K562 (cell line): Measurements from ENCODE around the gene DBP. TPM values are rescaled to one million over a fixed set of nuclear protein-coding genes. Genes with fewer than 3 reads are reported as not detected.

Experiments used
- ATF1 ChIP-seq, 2 experiments: fragments of 450-650 bp in 1 of 2; IDR thresholded peaks; 2 replicates each; pipeline ENCODE4 v1.6.1; 2016; ENCODE audit warnings: missing compliant biosample characterization in 1 of 2, missing genetic modification characterization in 1 of 2
- BRD9 ChIP-seq: fragments of 450-650 bp; IDR thresholded peaks from 2 replicates; pipeline ENCODE4 v1.6.1; 2018; ENCODE audit warnings: low read depth; ENCODE audit not compliant: partially characterized antibody
- EP400 ChIP-seq: fragments of 450-650 bp; IDR thresholded peaks from 2 replicates; pipeline ENCODE4 v1.6.1; 2017; ENCODE audit warnings: antibody characterized with exemption, mild to moderate bottlenecking, moderate library complexity
- MNT ChIP-seq, 2 experiments: fragments of 450-650 bp; conservative IDR thresholded peaks; 2 replicates each; pipeline ENCODE4 v1.6.1; 2017; ENCODE audit warnings: mild to moderate bottlenecking in 2 of 2, moderate library complexity in 2 of 2
- NFE2L1 ChIP-seq: fragments of 450-650 bp; IDR thresholded peaks from 2 replicates; pipeline ENCODE4 v1.6.1; 2016; ENCODE audit warnings: missing genetic modification characterization, low read depth, mild to moderate bottlenecking, missing compliant biosample characterization, moderate library complexity, borderline replicate concordance
- NR0B1 ChIP-seq: fragments of 450-650 bp; IDR thresholded peaks from one replicate; pipeline ENCODE4 v1.6.1; 2018; ENCODE audit warnings: mild to moderate bottlenecking, moderate library complexity; ENCODE audit not compliant: partially characterized antibody
- POLR2AphosphoS2 ChIP-seq: IDR thresholded peaks from 2 replicates; pipeline ENCODE4 v1.6.1; 2012; ENCODE audit warnings: low read length, improper control_type of control experiment
- RREB1 ChIP-seq: fragments of 250-450 bp; sonication (Bioruptor Pico); IDR thresholded peaks from 2 replicates; pipeline ENCODE4 v1.4.0; 2020
- STAT6 ChIP-seq: sonication (generic); formaldehyde crosslinking; IDR thresholded peaks from 2 replicates; pipeline ENCODE4 v1.8.1; 2023; ENCODE audit warnings: mild to moderate bottlenecking, missing genetic modification reagents
- TRIM24 ChIP-seq, 2 experiments: fragments of 450-650 bp; IDR thresholded peaks; 2 replicates each; pipeline ENCODE4 v1.6.1; 2016
- ZNF79 ChIP-seq: fragments of 250-450 bp; sonication (Bioruptor Pico); IDR thresholded peaks from 2 replicates; pipeline ENCODE4 v1.4.0; 2020; ENCODE audit warnings: low read depth, mild to moderate bottlenecking, moderate library complexity
- polyA plus RNA-seq, 8 experiments: library from polyadenylated mRNA; depleted of rRNA in 4 of 8; stranded (reverse) in 5 of 8; unstranded in 3 of 8; fragments of >200 nt; fragmentation: Nextera tagmentation in 2 of 8; fragmentation: Illumina TruSeq in 1 of 8; extraction: Ambion mirVana in 2 of 8; extraction: Trizol in 1 of 8; gene quantifications; 2 replicates each; pipeline versions ENCODE4 v1.2.1 to v1.2.3, GENCODE V29; 2011 to 2014; ENCODE audit warnings: inconsistent platforms in 1 of 8, missing spikeins in 1 of 8
- total RNA-seq, 7 experiments: library from RNA; depleted of rRNA in 6 of 7; stranded (reverse); fragments of >200 nt in 6 of 7; fragmentation: Illumina TruSeq in 2 of 7; extraction: Trizol in 2 of 7; gene quantifications; 2 replicates each; pipeline versions ENCODE4 v1.2.1 to v1.2.3, GENCODE V29; 2011 to 2021; ENCODE audit warnings: low replicate concordance in 1 of 7

The DBP gene
- total and polyA plus RNA-seq, 9 of the 15 experiments (the other 6 are each of a cell fraction or from before 2014, with no cell fraction given): 0.25 to 5.5 (median 1.8) TPM

GRCh38 chr19:48634424-48635262 is 2.5 kb downstream of the DBP start (continued):
- TF ChIP-seq NR0B1 (no peak), NFE2L1 (tag) (no peak), POLR2AphosphoS2 (no peak), EP400 (peak; percentile 82), RREB1 (CRISPR knock-in tag) (no peak), TRIM24 (IDR thresholded peaks at IDR 0.05) (0 out of 4 replicates have a peak, but pooled peaks of 1 of the 2 experiments have one; percentile 41), BRD9 (no peak), ATF1 (CRISPR knock-in tag; IDR thresholded peaks at IDR 0.05) (no peak), ATF1 (tag; IDR thresholded peaks at IDR 0.05) (peak; percentile 55), ZNF79 (no peak), STAT6 (CRISPR knock-in tag) (no peak), MNT (conservative IDR thresholded peaks at IDR 0.05) (peak; percentile 93 to 96)
